GM12878 (cell line): Measurements from ENCODE around the gene SEC24A. TPM values are rescaled to one million over a fixed set of nuclear protein-coding genes. Genes with fewer than 3 reads are reported as not detected.

ENCODE experiments used
- ASH2L ChIP-seq: fragments of 300-600, 200-600 bp; sonication (generic); IDR thresholded peaks from 2 replicates; pipeline ENCODE4 v1.6.1; 2017; ENCODE audit warnings: low read depth, mild to moderate bottlenecking, borderline replicate concordance
- BACH1 ChIP-seq: fragments of 450-650 bp; IDR thresholded peaks from 2 replicates; pipeline ENCODE4 v1.6.1; 2017; ENCODE audit warnings: mild to moderate bottlenecking, borderline replicate concordance
- BCLAF1 ChIP-seq: fragments of 450-650 bp; IDR thresholded peaks from 2 replicates; pipeline ENCODE4 v1.6.1; 2017; ENCODE audit warnings: antibody characterized with exemption, mild to moderate bottlenecking, moderate library complexity
- BHLHE40 ChIP-seq, 2 experiments: fragments of 450-650 bp in 1 of 2; IDR thresholded peaks; 2 replicates each; pipeline ENCODE4 v1.6.1; 2011 to 2017; ENCODE audit warnings: low read depth in 2 of 2, borderline replicate concordance in 1 of 2, improper control_type of control experiment in 1 of 2, low read length in 1 of 2, mild to moderate bottlenecking in 1 of 2
- BRCA1 ChIP-seq: IDR thresholded peaks from 2 replicates; pipeline ENCODE4 v1.6.1; 2011; ENCODE audit warnings: low read depth, low read length, improper control_type of control experiment
- EGR1 ChIP-seq, 2 experiments: IDR thresholded peaks; 1 replicate in 1 of 2; 2 replicates in 1 of 2; pipeline ENCODE4 v1.6.1; 2011 to 2012; ENCODE audit warnings: low read depth in 2 of 2, low read length in 2 of 2, borderline replicate concordance in 1 of 2, mild to moderate bottlenecking in 1 of 2, moderate library complexity in 1 of 2
- FOS ChIP-seq: IDR thresholded peaks from 3 replicates; pipeline ENCODE4 v1.6.1; 2011; ENCODE audit warnings: borderline replicate concordance; ENCODE audit not compliant: insufficient read length; ENCODE audit errors: extremely low read depth
- FOXK2 ChIP-seq: fragments of 450-650 bp; IDR thresholded peaks from 2 replicates; pipeline ENCODE4 v1.6.1; 2017; ENCODE audit warnings: mild to moderate bottlenecking, moderate library complexity
- GATAD2B ChIP-seq: fragments of 450-650 bp; conservative IDR thresholded peaks from 2 replicates; pipeline ENCODE4 v1.6.1; 2017; ENCODE audit warnings: low read depth, mild to moderate bottlenecking, moderate library complexity
- MXI1 ChIP-seq: fragments of 150-350 bp; IDR thresholded peaks from 2 replicates; pipeline ENCODE4 v1.6.1; 2011; ENCODE audit warnings: low read depth, mild to moderate bottlenecking, inconsistent platforms, low read length, improper control_type of control experiment
- PML ChIP-seq: IDR thresholded peaks from 2 replicates; pipeline ENCODE4 v1.6.1; 2012; ENCODE audit warnings: low read length, inconsistent platforms
- RAD51 ChIP-seq: fragments of 450-650 bp; IDR thresholded peaks from 2 replicates; pipeline ENCODE4 v1.6.1; 2016; ENCODE audit warnings: moderate library complexity, mild to moderate bottlenecking, inconsistent platforms
- RBBP5 ChIP-seq: fragments of 200-600 bp; sonication (generic); conservative IDR thresholded peaks from 2 replicates; pipeline ENCODE4 v1.6.1; 2016
- SMARCA5 ChIP-seq: fragments of 450-650 bp; IDR thresholded peaks from 2 replicates; pipeline ENCODE4 v1.6.1; 2017; ENCODE audit warnings: mild to moderate bottlenecking
- SMC3 ChIP-seq: IDR thresholded peaks from 2 replicates; pipeline ENCODE4 v1.6.1; 2011; ENCODE audit warnings: low read length, improper control_type of control experiment, borderline replicate concordance
- SRF ChIP-seq, 2 experiments: IDR thresholded peaks; 2 replicates each; pipeline ENCODE4 v1.6.1; 2011; ENCODE audit warnings: low read depth in 2 of 2, low read length in 2 of 2, mild to moderate bottlenecking in 1 of 2, moderate library complexity in 1 of 2
- STAT1 ChIP-seq: fragments of 450-650 bp; conservative IDR thresholded peaks from 2 replicates; pipeline ENCODE4 v1.6.1; 2014; ENCODE audit warnings: antibody characterized with exemption, mild to moderate bottlenecking
- SUZ12 ChIP-seq: fragments of 200-600 bp; sonication (generic); IDR thresholded peaks from one replicate; pipeline ENCODE4 v1.6.1; 2018; ENCODE audit warnings: antibody characterized with exemption, mild to moderate bottlenecking; ENCODE audit not compliant: unreplicated experiment
- TARDBP ChIP-seq: IDR thresholded peaks from 2 replicates; pipeline ENCODE4 v1.6.1; 2016; ENCODE audit warnings: borderline replicate concordance
- USF1 ChIP-seq: IDR thresholded peaks from 2 replicates; pipeline ENCODE4 v1.6.1; 2011; ENCODE audit warnings: borderline replicate concordance, low read depth, mild to moderate bottlenecking, moderate library complexity, mixed read lengths, low read length; ENCODE audit not compliant: insufficient read depth; ENCODE audit errors: extremely low read length
- ZBTB11 ChIP-seq: fragments of 450-650 bp; formaldehyde crosslinking; IDR thresholded peaks from 2 replicates; pipeline ENCODE4 v1.5.0; 2022; ENCODE audit warnings: mild to moderate bottlenecking, missing genetic modification characterization
- polyA plus RNA-seq, 11 experiments: library from polyadenylated mRNA; depleted of rRNA in 4 of 11; unstranded in 6 of 11; stranded (reverse) in 5 of 11; fragments of >200 nt; fragmentation: Nextera tagmentation in 4 of 11; fragmentation: Illumina TruSeq in 1 of 11; extraction: Ambion mirVana in 4 of 11; extraction: Trizol in 1 of 11; gene quantifications; 1 replicate in 1 of 11; 2 replicates in 10 of 11; pipeline versions ENCODE4 v1.2.1 to v1.2.3, GENCODE V29; 2011 to 2016; ENCODE audit warnings: inconsistent platforms in 2 of 11, missing spikeins in 2 of 11, low read depth in 1 of 11
- total RNA-seq, 4 experiments: library from RNA; depleted of rRNA in 3 of 4; stranded (reverse); fragments of >200 nt in 3 of 4; fragmentation: Illumina TruSeq in 1 of 4; extraction: Trizol in 1 of 4; gene quantifications; 2 replicates each; pipeline versions ENCODE4 v1.2.1 to v1.2.3, GENCODE V29; 2013 to 2021

Gene SEC24A
- total and polyA plus RNA-seq, 10 of the 15 experiments (the other 5 are each of a cell fraction or from before 2014, with no cell fraction given): 7.1 to 52.2 (median 22.8) TPM

GRCh38 chr5:134738133-134738962 lies 89.8 kb downstream of the SEC24A start, which contains the start of gene CAMLG (continued):
- no peak for TF ChIP-seq ZBTB11 (CRISPR knock-in tag)
- TF ChIP-seq MXI1: peak; percentile 61
- 0 out of 2 replicates have a peak, but pooled peaks have one; percentile 1 for TF ChIP-seq STAT1
- peak; percentile 80 for TF ChIP-seq RAD51
- TF ChIP-seq FOXK2: no peak
- TF ChIP-seq BCLAF1: no peak
- TF ChIP-seq USF1: peak; percentile 86
- no peak for TF ChIP-seq FOS
- TF ChIP-seq SRF (IDR thresholded peaks at IDR 0.05; ENCODE audit: low read depth in 2 of 2, low read length in 2 of 2): peak in 1 of 2 experiments; percentile 78; a peak in 1 of 4 replicates
- TF ChIP-seq BACH1: peak; percentile 82
- TF ChIP-seq EGR1 (IDR thresholded peaks at IDR 0.05; ENCODE audit: borderline replicate concordance in 1 of 2, low read depth in 2 of 2, low read length in 2 of 2): peak in 1 of 2 experiments; percentile 61; a peak in 1 of 3 replicates
- peak; percentile 61; the same call in 1 of the 2 replicates for TF ChIP-seq GATAD2B
- TF ChIP-seq TARDBP: peak; percentile 95
- TF ChIP-seq ASH2L: no peak
- peak; percentile 56 for TF ChIP-seq SMARCA5
- TF ChIP-seq PML: peak; percentile 64; the same call in 1 of the 2 replicates
- TF ChIP-seq BHLHE40 (IDR thresholded peaks at IDR 0.05; ENCODE audit: borderline replicate concordance in 1 of 2, low read depth in 2 of 2, low read length in 1 of 2): peak; percentile 74 to 93
- TF ChIP-seq BRCA1: no peak
- TF ChIP-seq SUZ12: no peak
- TF ChIP-seq RBBP5: no peak
- peak; percentile 57; the same call in 1 of the 2 replicates for TF ChIP-seq SMC3
